Left colon (tissue), 2 donors: ENCODE results near the gene DIP2B. TPM values are rescaled to one million over a fixed set of nuclear protein-coding genes. Genes with fewer than 3 reads are reported as not detected.
A peak's percentile ranks its signal among the peaks of the same experiment; 100 is the strongest.

Source experiments
- ATAC-seq: fragments of 200-7000 bp; cut with Tn5 transposase; one replicate; pipeline ENCODE4 v1.9.1; 2020; ENCODE audit warnings: mild to moderate bottlenecking, moderate library complexity
- DNase-seq, 2 donors: peaks; one replicate each; pipeline ENCODE4 v3.0.0-alpha.2; 2020
- intact Hi-C, 2 donors: fragments of 100-400 bp; cut with DNase I in 1 of 2; cut with micrococcal nuclease in 1 of 2; formaldehyde crosslinking; loops; one replicate each; pipeline versions ENCODE4 v1.11.2 to v1.14.0; 2022; cut with DNase I, micrococcal nuclease
- total RNA-seq, 2 donors: library from RNA; stranded (reverse); fragmentation: NEBNext Ultra II Directional; extraction: Animal tissue kit (Norgen Biotek cat#: 25700); gene quantifications; one replicate each; pipeline ENCODE4 v1.2.1, GENCODE V29; 2021
- donor health status: DM: no; HTN: no; CAD: no.
- donor health status: DM: yes; HTN: yes; CAD: no.

The DIP2B gene
- total RNA-seq, 2 donors from 2014 or later: 33.5 to 37.7 TPM

DNA sequence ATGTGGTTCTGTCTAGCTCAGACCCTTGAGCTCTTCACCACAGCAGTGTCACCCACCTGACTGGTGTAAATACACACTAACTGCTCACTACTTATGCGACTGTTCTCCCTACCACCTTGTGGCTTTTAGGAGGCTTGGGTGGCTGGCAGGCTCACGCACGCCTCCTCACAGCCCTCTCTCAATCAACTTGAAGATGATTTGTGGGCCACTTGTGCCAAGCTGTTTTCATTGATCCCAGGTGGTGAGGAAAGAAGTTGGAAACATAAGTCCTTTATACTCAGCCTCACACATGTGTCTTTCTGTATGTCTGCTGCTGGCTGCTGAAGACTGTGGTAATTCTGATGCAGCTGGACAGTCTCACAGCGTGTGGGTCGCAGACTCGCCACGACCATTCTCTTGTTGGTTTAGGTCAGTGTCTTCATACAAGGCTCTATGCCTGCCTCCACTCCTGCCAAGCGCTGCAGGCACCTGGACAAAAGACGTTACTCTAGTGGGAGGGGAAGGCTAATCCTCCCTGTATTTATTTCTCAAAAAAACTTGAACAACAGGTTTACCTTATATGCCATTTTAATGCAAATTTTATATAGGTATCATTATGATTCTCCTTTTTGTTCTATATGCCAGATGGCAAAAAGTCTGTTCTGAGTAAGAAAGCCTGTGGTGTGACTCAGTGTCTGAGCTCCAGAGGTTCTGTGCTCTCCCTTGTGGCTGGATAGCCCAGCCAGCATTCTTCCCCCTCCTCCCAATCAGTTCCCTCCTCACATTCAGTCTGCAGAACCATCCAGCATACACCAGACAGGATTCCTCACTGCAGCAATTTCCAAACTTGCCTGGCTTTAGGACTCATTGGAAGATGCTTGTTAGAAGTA lies 115.6 kb downstream of the DIP2B start:
- no peak for ATAC-seq
- no peak for DNase-seq
- intact Hi-C loops: no loop called here

- intact Hi-C loops: no loop called here
- no peak for ATAC-seq
Observed at GRCh38 chr12:50620978-50621360, 116.2 kb downstream of the DIP2B start.

DNA sequence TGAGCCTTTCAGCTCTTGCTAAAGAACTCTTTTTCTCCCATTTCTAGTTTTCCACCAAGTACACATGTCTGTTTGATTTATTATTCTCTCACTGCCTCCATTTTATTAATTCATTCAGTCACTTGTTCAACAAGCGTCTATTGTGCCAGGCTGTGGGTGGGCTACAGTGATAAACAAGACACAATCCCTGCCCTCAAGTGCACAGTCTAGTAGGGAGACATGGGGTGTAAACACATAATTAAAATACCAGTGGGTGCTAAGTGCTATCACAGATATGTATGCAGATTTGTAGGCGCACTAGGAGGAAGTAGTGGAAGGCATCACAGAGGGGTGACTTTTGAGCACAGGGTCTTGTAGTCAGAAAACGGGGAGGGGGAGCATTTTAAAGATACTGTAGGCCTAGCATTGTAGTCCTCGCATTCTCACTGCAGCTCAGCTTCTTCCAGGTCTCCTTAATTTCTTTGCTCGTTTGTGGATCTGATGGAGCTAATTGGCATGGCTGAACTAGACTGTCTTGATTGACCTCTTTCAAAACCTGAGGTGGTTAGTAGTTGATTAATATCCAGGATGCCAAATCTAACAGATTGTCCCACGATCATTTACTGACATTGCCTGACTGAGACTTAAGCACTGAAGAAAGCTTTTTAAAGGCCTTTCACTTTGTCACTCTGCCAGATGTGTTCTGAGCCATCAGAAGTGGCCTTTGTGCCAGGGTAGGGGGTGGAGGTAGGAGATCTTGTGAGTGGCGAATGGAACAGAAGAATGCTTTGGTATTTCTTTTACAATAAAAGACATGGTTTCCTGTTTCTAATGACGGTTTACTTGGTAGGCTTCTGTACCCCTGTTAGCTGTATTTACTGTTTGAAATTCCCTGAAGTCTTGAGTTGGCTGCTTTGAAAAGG lies 116.9 kb downstream of the DIP2B start:
- DNase-seq (peak; percentile 33 to 66), ATAC-seq (peak; percentile 56)
- intact Hi-C loops: no loop called here

More at GRCh38 chr12:50620978-50621360, 116.2 kb downstream of the DIP2B start:
- DNase-seq: no peak

GRCh38 chr12:50625029-50625925 lies 120.5 kb downstream of the DIP2B start:
- ATAC-seq: peak; percentile 68
- DNase-seq: no peak

GRCh38 chr12:50626026-50626425 lies 121.2 kb downstream of the DIP2B start:
- peak; percentile 26 for ATAC-seq
- DNase-seq: no peak
- intact Hi-C loops: no loop called here

More at GRCh38 chr12:50625029-50625925, 120.5 kb downstream of the DIP2B start:
- intact Hi-C loops: no loop called here

GRCh38 chr12:50627491-50627890 lies 122.7 kb downstream of the DIP2B start:
- DNase-seq: no peak
- peak; percentile 21 for ATAC-seq
- intact Hi-C loops: no loop called here

GRCh38 chr12:50628394-50628793 lies 123.6 kb downstream of the DIP2B start:
- no peak for DNase-seq

DNA sequence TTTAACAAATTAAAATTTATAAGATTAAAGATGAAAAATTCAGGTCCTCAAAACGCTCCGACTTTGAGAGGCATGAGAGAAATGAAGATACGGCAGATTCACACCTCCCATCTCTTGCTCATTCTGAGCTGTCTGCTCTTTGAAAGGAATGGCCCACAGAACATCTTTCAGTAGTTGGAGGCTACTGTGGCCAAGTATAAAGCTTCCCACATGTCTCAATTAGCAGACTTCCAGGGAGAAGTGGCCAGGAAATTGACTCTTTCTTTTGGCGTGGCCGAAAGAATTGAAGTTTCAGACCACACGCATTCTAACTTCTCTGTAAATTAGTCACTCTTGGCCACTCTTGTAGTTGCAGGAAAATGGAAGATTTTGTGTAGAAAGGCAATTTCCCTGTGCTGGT lies 129.2 kb downstream of the DIP2B start:
- no peak for DNase-seq
- no peak for ATAC-seq
- intact Hi-C loops: no loop called here

More at GRCh38 chr12:50628394-50628793, 123.6 kb downstream of the DIP2B start:
- intact Hi-C loops: no loop called here
- ATAC-seq: no peak

GRCh38 chr12:50634379-50634778 lies 129.6 kb downstream of the DIP2B start:
- no peak for DNase-seq
- no peak for ATAC-seq
- intact Hi-C loops: no loop called here

DNA sequence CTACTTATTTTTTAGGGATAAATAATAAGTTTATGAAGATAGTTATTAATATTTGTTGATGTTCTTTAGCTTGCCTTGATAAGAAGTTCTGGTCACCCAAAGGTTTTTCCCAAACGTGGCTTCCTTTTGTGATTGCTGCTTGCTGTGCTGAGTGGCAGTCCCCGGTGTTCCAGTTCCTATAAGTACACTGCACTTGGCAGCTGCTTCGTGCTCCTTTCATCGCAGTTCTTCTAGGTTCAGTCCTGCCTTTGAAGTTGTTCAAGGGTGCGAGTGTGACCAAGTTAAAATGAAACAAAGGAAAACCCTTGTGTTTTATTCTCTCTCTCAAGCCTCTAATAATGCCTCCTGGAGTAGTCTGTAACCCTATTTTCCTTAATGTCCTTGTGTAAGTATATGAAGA lies 130.6 kb downstream of the DIP2B start:
- ATAC-seq: peak; percentile 49
- DNase-seq: no peak
- intact Hi-C loops: loop anchor here in 1 of 2 donors (5.0 kb wide), 1 partner anchor 133 kb away; the partner anchor contains the start of gene DIP2B

DNA sequence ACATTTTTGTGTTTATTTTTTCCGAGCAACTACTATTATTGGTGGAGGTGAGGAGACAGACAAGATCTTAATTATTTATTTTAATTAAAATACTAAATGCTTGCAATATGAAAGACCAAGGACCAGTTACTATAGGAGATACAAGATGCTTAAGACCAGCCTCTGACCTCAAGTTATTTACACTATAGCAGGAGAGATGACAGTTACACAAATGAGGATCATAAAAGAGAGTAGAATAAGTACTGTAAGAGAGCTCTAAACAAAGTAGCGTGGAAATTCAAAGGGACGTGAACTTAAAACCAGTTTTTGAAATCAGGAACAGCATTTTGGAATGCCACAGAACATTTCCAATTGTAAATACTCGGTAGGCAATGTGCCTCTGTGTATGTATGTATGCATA lies 131.1 kb downstream of the DIP2B start:
- ATAC-seq: peak; percentile 80
- no peak for DNase-seq
- intact Hi-C loops: loop anchor here (2.0 to 5.0 kb wide), 2 partner anchors 133 to 134 kb away; partner anchors contain the start of gene DIP2B (in 1 of the 2)

GRCh38 chr12:50636505-50636904 lies 131.7 kb downstream of the DIP2B start:
- intact Hi-C loops: loop anchor here (2.0 to 5.0 kb wide), 2 partner anchors 134 kb away; partner anchors contain the start of gene DIP2B (in 1 of the 2)

DNA sequence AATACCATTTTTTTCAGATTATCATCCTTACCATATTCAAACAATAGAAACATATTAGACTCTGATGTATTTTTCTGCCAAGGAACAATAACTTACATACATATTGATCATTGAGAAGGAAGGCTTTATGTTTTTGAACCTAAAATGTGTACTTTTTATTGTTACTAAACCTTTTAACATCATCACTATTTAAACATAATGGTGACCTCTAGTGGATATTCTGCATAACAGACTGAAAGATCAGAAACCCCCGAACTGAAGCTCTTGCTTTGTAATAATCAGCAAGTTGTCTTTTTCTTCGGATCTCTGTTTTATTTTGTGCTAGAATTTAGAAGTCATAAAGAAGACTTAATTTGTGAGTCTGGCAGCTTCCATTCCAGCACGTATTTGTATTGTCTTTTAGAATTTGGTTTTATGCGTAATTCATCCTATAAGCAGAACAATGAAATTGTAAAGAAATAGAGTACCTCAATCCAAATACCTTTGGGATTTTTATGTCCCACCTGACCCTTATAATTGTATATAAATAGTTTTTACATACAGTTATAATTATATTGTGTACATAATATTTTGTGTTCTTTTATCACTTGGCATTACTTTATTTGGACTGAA lies 133.2 kb downstream of the DIP2B start:
- no peak for DNase-seq
- intact Hi-C loops: loop anchor here (2.0 to 5.0 kb wide), 2 partner anchors 135 to 136 kb away; partner anchors contain the start of gene DIP2B (in 1 of the 2)
- ATAC-seq: peak; percentile 53

More at GRCh38 chr12:50636505-50636904, 131.7 kb downstream of the DIP2B start:
- DNase-seq (no peak), ATAC-seq (peak; percentile 43)

- intact Hi-C loops: loop anchor here in 1 of 2 donors (5.0 kb wide), 1 partner anchor 136 kb away; the partner anchor contains the start of gene DIP2B
- DNase-seq: no peak
- ATAC-seq: no peak
Observed at GRCh38 chr12:50638482-50638880, 133.7 kb downstream of the DIP2B start.

GRCh38 chr12:50639721-50640120 lies 134.9 kb downstream of the DIP2B start:
- DNase-seq (no peak), ATAC-seq (no peak)
- intact Hi-C loops: loop anchor here in 1 of 2 donors (5.0 kb wide), 1 partner anchor 137 kb away; the partner anchor contains the start of gene DIP2B

- intact Hi-C loops: no loop called here
- no peak for DNase-seq
- no peak for ATAC-seq
Observed at GRCh38 chr12:50640321-50640939, 135.6 kb downstream of the DIP2B start.

DNA sequence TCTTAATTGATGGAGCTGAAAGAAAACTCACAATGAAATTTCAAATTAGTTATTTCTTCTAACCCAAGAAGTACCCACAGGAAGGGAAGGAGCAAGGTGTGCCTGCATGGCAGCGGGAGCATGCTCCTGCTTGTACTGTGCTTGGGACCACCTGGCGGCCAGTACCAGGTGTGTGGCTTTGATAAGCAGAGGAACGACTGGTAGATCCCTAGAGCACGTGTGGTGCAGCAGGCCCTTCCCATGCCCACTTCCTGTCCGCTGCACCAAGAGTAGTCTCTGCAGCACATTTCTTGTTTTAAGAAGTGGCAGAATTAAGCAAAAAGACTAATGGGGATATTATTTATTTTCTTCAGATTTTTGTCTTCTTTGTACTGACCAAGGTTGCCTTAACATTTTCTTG lies 136.8 kb downstream of the DIP2B start:
- no peak for DNase-seq
- intact Hi-C loops: no loop called here
- ATAC-seq: no peak
